Liver (tissue), 3 donors: ENCODE data around the gene COLEC12.

Experiments used
- EGR1 ChIP-seq, 2 donors: IDR thresholded peaks; 2 replicates each; pipeline ENCODE4 v1.6.1; 2016 to 2018; ENCODE audit warnings: antibody characterized with exemption in 2 of 2, low read depth in 2 of 2
- FOXA1 ChIP-seq: IDR thresholded peaks from 2 replicates; pipeline ENCODE4 v1.6.1; 2016; ENCODE audit warnings: antibody characterized with exemption
- GABPA ChIP-seq, 2 donors: IDR thresholded peaks in 1 of 2; conservative IDR thresholded peaks in 1 of 2; 2 replicates each; pipeline ENCODE4 v1.6.1; 2016; ENCODE audit warnings: antibody characterized with exemption in 2 of 2, mild to moderate bottlenecking in 1 of 2, moderate library complexity in 1 of 2
- RAD21 ChIP-seq, 2 donors: IDR thresholded peaks; 2 replicates each; pipeline ENCODE4 v1.6.1; 2016; ENCODE audit warnings: antibody characterized with exemption in 2 of 2, mild to moderate bottlenecking in 2 of 2
- SP1 ChIP-seq: IDR thresholded peaks from 2 replicates; pipeline ENCODE4 v1.6.1; 2018; ENCODE audit warnings: antibody characterized with exemption, mild to moderate bottlenecking
- YY1 ChIP-seq: IDR thresholded peaks from 2 replicates; pipeline ENCODE4 v1.6.1; 2016; ENCODE audit warnings: antibody characterized with exemption, mild to moderate bottlenecking
- TF ChIP-seq, protein P1 (sequence below): IDR thresholded peaks from 2 replicates; pipeline ENCODE4 v1.6.1; 2016; ENCODE audit warnings: antibody characterized with exemption
- TF ChIP-seq, protein P2 (sequence below): fragments of 150-350 bp; IDR thresholded peaks from 2 replicates; pipeline ENCODE4 v1.5.1; 2017; ENCODE audit warnings: improper control_type of control experiment, low read depth, low read length; ENCODE audit not compliant: missing input control
- TF ChIP-seq, protein P3 (sequence below): IDR thresholded peaks from 2 replicates; pipeline ENCODE4 v1.6.1; 2016; ENCODE audit warnings: antibody characterized with exemption
- TF ChIP-seq, protein P4 (sequence below): IDR thresholded peaks from 2 replicates; pipeline ENCODE4 v1.6.1; 2016; ENCODE audit warnings: antibody characterized with exemption, mild to moderate bottlenecking
- donor health status: healthy.
- donor health status: healthy.

DNA sequence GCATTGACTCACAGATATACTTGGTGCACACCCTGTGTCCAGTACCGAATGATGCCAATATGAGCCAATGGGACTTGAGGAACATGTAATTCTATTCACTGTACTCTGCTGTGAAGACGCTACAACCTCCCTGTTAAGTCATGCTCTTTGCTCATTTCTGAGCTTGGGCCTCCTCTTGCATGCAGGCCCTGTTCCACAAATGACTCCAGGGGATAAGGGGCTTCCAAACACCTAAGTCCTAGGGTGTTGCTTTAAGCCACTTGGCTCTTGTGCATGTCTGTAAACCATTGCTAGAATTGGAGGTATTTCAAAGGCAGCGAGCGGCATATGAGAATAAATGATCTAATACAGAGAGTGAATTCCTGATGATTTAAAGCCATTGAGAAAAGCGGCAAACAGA is 126.7 kb downstream of the COLEC12 start:
- TF ChIP-seq YY1 (no peak), FOXA1 (no peak), SP1 (no peak), GABPA (IDR thresholded peaks at IDR 0.05 in 1 of 2, conservative IDR thresholded peaks at IDR 0.05 in 1 of 2) (no peak), EGR1 (IDR thresholded peaks at IDR 0.05; ENCODE audit: low read depth in 2 of 2) (no peak), RAD21 (IDR thresholded peaks at IDR 0.05) (no peak)
- TF ChIP-seq, protein P1, sequence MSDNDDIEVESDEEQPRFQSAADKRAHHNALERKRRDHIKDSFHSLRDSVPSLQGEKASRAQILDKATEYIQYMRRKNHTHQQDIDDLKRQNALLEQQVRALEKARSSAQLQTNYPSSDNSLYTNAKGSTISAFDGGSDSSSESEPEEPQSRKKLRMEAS, result no peak
- TF ChIP-seq, protein P2, sequence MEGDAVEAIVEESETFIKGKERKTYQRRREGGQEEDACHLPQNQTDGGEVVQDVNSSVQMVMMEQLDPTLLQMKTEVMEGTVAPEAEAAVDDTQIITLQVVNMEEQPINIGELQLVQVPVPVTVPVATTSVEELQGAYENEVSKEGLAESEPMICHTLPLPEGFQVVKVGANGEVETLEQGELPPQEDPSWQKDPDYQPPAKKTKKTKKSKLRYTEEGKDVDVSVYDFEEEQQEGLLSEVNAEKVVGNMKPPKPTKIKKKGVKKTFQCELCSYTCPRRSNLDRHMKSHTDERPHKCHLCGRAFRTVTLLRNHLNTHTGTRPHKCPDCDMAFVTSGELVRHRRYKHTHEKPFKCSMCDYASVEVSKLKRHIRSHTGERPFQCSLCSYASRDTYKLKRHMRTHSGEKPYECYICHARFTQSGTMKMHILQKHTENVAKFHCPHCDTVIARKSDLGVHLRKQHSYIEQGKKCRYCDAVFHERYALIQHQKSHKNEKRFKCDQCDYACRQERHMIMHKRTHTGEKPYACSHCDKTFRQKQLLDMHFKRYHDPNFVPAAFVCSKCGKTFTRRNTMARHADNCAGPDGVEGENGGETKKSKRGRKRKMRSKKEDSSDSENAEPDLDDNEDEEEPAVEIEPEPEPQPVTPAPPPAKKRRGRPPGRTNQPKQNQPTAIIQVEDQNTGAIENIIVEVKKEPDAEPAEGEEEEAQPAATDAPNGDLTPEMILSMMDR, result no peak
- TF ChIP-seq, protein P3, sequence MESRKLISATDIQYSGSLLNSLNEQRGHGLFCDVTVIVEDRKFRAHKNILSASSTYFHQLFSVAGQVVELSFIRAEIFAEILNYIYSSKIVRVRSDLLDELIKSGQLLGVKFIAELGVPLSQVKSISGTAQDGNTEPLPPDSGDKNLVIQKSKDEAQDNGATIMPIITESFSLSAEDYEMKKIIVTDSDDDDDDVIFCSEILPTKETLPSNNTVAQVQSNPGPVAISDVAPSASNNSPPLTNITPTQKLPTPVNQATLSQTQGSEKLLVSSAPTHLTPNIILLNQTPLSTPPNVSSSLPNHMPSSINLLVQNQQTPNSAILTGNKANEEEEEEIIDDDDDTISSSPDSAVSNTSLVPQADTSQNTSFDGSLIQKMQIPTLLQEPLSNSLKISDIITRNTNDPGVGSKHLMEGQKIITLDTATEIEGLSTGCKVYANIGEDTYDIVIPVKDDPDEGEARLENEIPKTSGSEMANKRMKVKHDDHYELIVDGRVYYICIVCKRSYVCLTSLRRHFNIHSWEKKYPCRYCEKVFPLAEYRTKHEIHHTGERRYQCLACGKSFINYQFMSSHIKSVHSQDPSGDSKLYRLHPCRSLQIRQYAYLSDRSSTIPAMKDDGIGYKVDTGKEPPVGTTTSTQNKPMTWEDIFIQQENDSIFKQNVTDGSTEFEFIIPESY, result no peak
- TF ChIP-seq, protein P4, sequence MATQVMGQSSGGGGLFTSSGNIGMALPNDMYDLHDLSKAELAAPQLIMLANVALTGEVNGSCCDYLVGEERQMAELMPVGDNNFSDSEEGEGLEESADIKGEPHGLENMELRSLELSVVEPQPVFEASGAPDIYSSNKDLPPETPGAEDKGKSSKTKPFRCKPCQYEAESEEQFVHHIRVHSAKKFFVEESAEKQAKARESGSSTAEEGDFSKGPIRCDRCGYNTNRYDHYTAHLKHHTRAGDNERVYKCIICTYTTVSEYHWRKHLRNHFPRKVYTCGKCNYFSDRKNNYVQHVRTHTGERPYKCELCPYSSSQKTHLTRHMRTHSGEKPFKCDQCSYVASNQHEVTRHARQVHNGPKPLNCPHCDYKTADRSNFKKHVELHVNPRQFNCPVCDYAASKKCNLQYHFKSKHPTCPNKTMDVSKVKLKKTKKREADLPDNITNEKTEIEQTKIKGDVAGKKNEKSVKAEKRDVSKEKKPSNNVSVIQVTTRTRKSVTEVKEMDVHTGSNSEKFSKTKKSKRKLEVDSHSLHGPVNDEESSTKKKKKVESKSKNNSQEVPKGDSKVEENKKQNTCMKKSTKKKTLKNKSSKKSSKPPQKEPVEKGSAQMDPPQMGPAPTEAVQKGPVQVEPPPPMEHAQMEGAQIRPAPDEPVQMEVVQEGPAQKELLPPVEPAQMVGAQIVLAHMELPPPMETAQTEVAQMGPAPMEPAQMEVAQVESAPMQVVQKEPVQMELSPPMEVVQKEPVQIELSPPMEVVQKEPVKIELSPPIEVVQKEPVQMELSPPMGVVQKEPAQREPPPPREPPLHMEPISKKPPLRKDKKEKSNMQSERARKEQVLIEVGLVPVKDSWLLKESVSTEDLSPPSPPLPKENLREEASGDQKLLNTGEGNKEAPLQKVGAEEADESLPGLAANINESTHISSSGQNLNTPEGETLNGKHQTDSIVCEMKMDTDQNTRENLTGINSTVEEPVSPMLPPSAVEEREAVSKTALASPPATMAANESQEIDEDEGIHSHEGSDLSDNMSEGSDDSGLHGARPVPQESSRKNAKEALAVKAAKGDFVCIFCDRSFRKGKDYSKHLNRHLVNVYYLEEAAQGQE, result no peak
